Thyroid gland (tissue), 4 donors: ENCODE results near the gene KDM1A.

Source experiments
- CTCF ChIP-seq, 6 experiments: fragments of 200-600 bp in 3 of 6; fragments of 450-650 bp in 3 of 6; sonication (generic) in 3 of 6; IDR thresholded peaks; one replicate each; pipeline ENCODE4 v1.5.1; 2016 to 2019; ENCODE audit warnings: antibody characterized with exemption in 6 of 6, mild to moderate bottlenecking in 2 of 6, inconsistent platforms in 1 of 6, moderate library complexity in 1 of 6
- POLR2A ChIP-seq, 2 donors: fragments of 450-650 bp; IDR thresholded peaks; one replicate each; pipeline ENCODE4 v1.6.1; 2017; ENCODE audit warnings: antibody characterized with exemption in 2 of 2, mild to moderate bottlenecking in 2 of 2, moderate library complexity in 1 of 2

- TF ChIP-seq CTCF (IDR thresholded peaks at IDR 0.05) (no peak), POLR2A (IDR thresholded peaks at IDR 0.05) (no peak)
Measured at GRCh38 chr1:23103001-23103889, 84.0 kb downstream of the KDM1A start.
